OCI-LY7 (cell line): ENCODE data around the gene RPS14. TPM values are rescaled to one million over a fixed set of nuclear protein-coding genes. Genes with fewer than 3 reads are reported as not detected.

Experiments
- BruUV-seq: library from RNA; stranded (reverse); fragments of 400-500 nt; replicated peaks from 2 replicates; lab custom pipeline; 2021; lab: Mats Ljungman, UMichigan
- CTCF ChIA-PET: fragments of 300-600 bp; sonication (Branson Sonifier 250); formaldehyde crosslinking; loops from one replicate; lab custom pipeline; 2022; ENCODE audit warnings: antibody characterized with exemption; ENCODE audit not compliant: unreplicated experiment; lab: Charles Lee
- POLR2A ChIA-PET: fragments of 300-600 bp; sonication (Branson Sonifier 250); formaldehyde crosslinking; loops from one replicate; lab custom pipeline; 2022; ENCODE audit warnings: antibody characterized with exemption; lab: Charles Lee
- DNase-seq: peaks from one replicate; pipeline ENCODE4 v3.0.0-alpha.2; 2015; ENCODE audit warnings: low spot score
- H2AFZ ChIP-seq: fragments of 200-600 bp; sonication (generic), shearing (Covaris generic); 2 replicates; pipeline ENCODE4 v1.6.1; 2014; ENCODE audit warnings: mild to moderate bottlenecking, antibody characterized with exemption, low read length, moderate library complexity
- H3K27ac ChIP-seq: fragments of 200-600 bp; sonication (generic); 2 replicates; pipeline ENCODE4 v1.5.1; 2014; ENCODE audit warnings: mixed run types, low read depth, mild to moderate bottlenecking, moderate library complexity, low read length, inconsistent platforms; ENCODE audit not compliant: poor library complexity, severe bottlenecking
- H3K36me3 ChIP-seq: fragments of 200-600 bp; sonication (generic); 2 replicates; pipeline ENCODE4 v1.6.1; 2014; ENCODE audit warnings: mild to moderate bottlenecking, antibody characterized with exemption, low read length, moderate library complexity, mixed read lengths; ENCODE audit not compliant: insufficient read depth
- H3K4me1 ChIP-seq: fragments of 200-600 bp; sonication (generic); 2 replicates; pipeline ENCODE4 v1.5.1; 2014; ENCODE audit warnings: mild to moderate bottlenecking, low read length; ENCODE audit not compliant: insufficient read depth, poor library complexity, severe bottlenecking
- H3K4me2 ChIP-seq: fragments of 200-600 bp; sonication (generic); 2 replicates; pipeline ENCODE4 v1.6.1; 2014; ENCODE audit warnings: mild to moderate bottlenecking, low read length
- H3K4me3 ChIP-seq: fragments of 200-600 bp; sonication (generic); 2 replicates; pipeline ENCODE4 v1.5.1; 2014; ENCODE audit warnings: mild to moderate bottlenecking, low read depth, low read length; ENCODE audit not compliant: poor library complexity, severe bottlenecking
- H3K79me2 ChIP-seq: fragments of 200-600 bp; sonication (generic); 2 replicates; pipeline ENCODE4 v1.6.1; 2016; ENCODE audit warnings: low read depth, mild to moderate bottlenecking, low read length, moderate library complexity, mixed read lengths; ENCODE audit not compliant: insufficient read depth
- H3K9me2 ChIP-seq: fragments of 200-600 bp; sonication (generic); 2 replicates; pipeline ENCODE4 v1.6.1; 2016; ENCODE audit warnings: mild to moderate bottlenecking, low read length, mixed read lengths; ENCODE audit not compliant: insufficient read depth
- H3K9me3 ChIP-seq: fragments of 200-600 bp; sonication (generic); 2 replicates; pipeline ENCODE4 v1.6.1; 2014; ENCODE audit warnings: mild to moderate bottlenecking, mixed run types, low read length, mixed read lengths
- H4K20me1 ChIP-seq: fragments of 200-600 bp; sonication (generic); 2 replicates; pipeline ENCODE4 v1.6.1; 2014; ENCODE audit warnings: mild to moderate bottlenecking, antibody characterized with exemption, low read length, moderate library complexity, mixed read lengths; ENCODE audit not compliant: insufficient read depth
- CTCF ChIP-seq: fragments of 200-600 bp; sonication (generic); conservative IDR thresholded peaks from 2 replicates; pipeline ENCODE4 v1.5.1; 2014; ENCODE audit warnings: mild to moderate bottlenecking, antibody characterized with exemption, low read length, moderate library complexity, mixed read lengths
- EZH2phosphoT487 ChIP-seq: fragments of 200-600 bp; sonication (generic); IDR thresholded peaks from 2 replicates; pipeline ENCODE4 v1.6.1; 2018; ENCODE audit warnings: low read depth, borderline replicate concordance, mild to moderate bottlenecking, mixed run types, antibody characterized with exemption, low read length, moderate library complexity, mixed read lengths
- intact Hi-C: fragments of 100-400 bp; cut with micrococcal nuclease; formaldehyde crosslinking; loops from one replicate; pipeline ENCODE4 v1.10.0; 2022; ENCODE audit not compliant: unreplicated experiment
- total RNA-seq, 2 experiments: library from RNA; depleted of rRNA in 1 of 2; stranded (reverse); fragments of >200 nt in 1 of 2; shearing (Covaris generic) in 1 of 2; gene quantifications; 2 replicates each; pipeline ENCODE4 v1.2.3, GENCODE V29; 2014 to 2022

The RPS14 gene
- total RNA-seq, 2 experiments from 2014 or later = 2,281 to 2,304 TPM

GRCh38 chr5:150496534-150496933 is 47.0 kb upstream of the RPS14 start:
- no peaks in the 10 kb centered on the region for H4K20me1 ChIP-seq
- H3K4me1 ChIP-seq = peaks cover 22% of the 10 kb centered on the region
- H3K27ac ChIP-seq = no peak overlapping the region
- POLR2A ChIA-PET = interaction anchor here (1.1 kb wide), 1 partner anchor 10 kb away, joined by 3 read pairs; no protein-coding TSS in a partner anchor
- TF ChIP-seq EZH2phosphoT487 (no peak), CTCF (no peak)
- no peak overlapping the region for H2AFZ ChIP-seq
- BruUV-seq = no TSS peak
- intact Hi-C loops = loop anchor here (10.0 kb wide), 1 partner anchor 658 kb away; the partner anchor contains the start of gene ANXA6
- no peak overlapping the region for H3K4me3 ChIP-seq
- no peaks in the 10 kb centered on the region for H3K79me2 ChIP-seq
- CTCF ChIA-PET = no interaction called here
- no peaks in the 10 kb centered on the region for H3K9me2 ChIP-seq
- H3K9me3 ChIP-seq = no peaks in the 10 kb centered on the region
- no peak overlapping the region for H3K4me2 ChIP-seq
- H3K36me3 ChIP-seq = no peaks in the 10 kb centered on the region
- DNase-seq = no peak

GRCh38 chr5:150496098-150496497 is 46.6 kb upstream of the RPS14 start:
- Histone ChIP-seq H3K79me2 (peaks cover 4% of the 10 kb centered on the region; the same call in 1 of the 2 replicates), H2AFZ (no peak overlapping the region), H3K9me2 (no peaks in the 10 kb centered on the region), H3K36me3 (no peaks in the 10 kb centered on the region), H3K4me3 (no peak overlapping the region), H3K4me1 (peaks cover 26% of the 10 kb centered on the region), H3K27ac (no peak overlapping the region), H3K4me2 (no peak overlapping the region), H4K20me1 (no peaks in the 10 kb centered on the region), H3K9me3 (no peaks in the 10 kb centered on the region)
- DNase-seq = no peak
- TSS peak; percentile 33 for BruUV-seq
- intact Hi-C loops = loop anchor here (10.0 kb wide), 1 partner anchor 659 kb away; the partner anchor contains the start of gene ANXA6
- POLR2A ChIA-PET = no interaction called here
- CTCF ChIA-PET = no interaction called here
- TF ChIP-seq EZH2phosphoT487 (no peak), CTCF (no peak)

GRCh38 chr5:150492621-150493020 is 43.1 kb upstream of the RPS14 start:
- Histone ChIP-seq H3K9me2 (no peaks in the 10 kb centered on the region), H4K20me1 (no peaks in the 10 kb centered on the region), H3K9me3 (no peaks in the 10 kb centered on the region), H3K27ac (no peak overlapping the region), H3K4me3 (no peak overlapping the region), H3K4me1 (peaks cover 49% of the 10 kb centered on the region), H3K4me2 (no peak overlapping the region), H3K36me3 (no peaks in the 10 kb centered on the region), H3K79me2 (peaks cover 33% of the 10 kb centered on the region; the same call in 1 of the 2 replicates), H2AFZ (no peak overlapping the region)
- DNase-seq = no peak
- TF ChIP-seq EZH2phosphoT487 (no peak), CTCF (no peak)
- POLR2A ChIA-PET = no interaction called here
- CTCF ChIA-PET = no interaction called here
- BruUV-seq = no TSS peak
- intact Hi-C loops = loop anchor here (10.0 kb wide), 1 partner anchor 662 kb away; the partner anchor contains the start of gene ANXA6
